Cardiac muscle cell (in vitro differentiated cells and primary cell): ENCODE results near the gene ITGAV. TPM values are rescaled to one million over a fixed set of nuclear protein-coding genes. Genes with fewer than 3 reads are reported as not detected.

Source experiments
- DNase-seq, 2 donors: peaks; one replicate each; pipeline versions ENCODE4 v3.0.0 to v3.0.0-alpha.2; 2010 to 2017; ENCODE audit warnings: low read depth in 1 of 2, low spot score in 1 of 2
- H3K27ac ChIP-seq: fragments of 200-600 bp; sonication (generic); 2 replicates; pipeline ENCODE4 v1.5.1; 2016
- H3K27me3 ChIP-seq: fragments of 200-600 bp; sonication (generic); 2 replicates; pipeline ENCODE4 v1.6.0; 2016; ENCODE audit warnings: control low read depth
- H3K36me3 ChIP-seq: fragments of 200-600 bp; sonication (generic); 2 replicates; pipeline ENCODE4 v1.5.1; 2016; ENCODE audit warnings: control low read depth
- H3K4me1 ChIP-seq: fragments of 200-600 bp; sonication (generic); 2 replicates; pipeline ENCODE4 v1.8.1; 2017; ENCODE audit warnings: low read depth, mild to moderate bottlenecking, mixed run types
- H3K4me3 ChIP-seq: fragments of 200-600 bp; sonication (generic); 2 replicates; pipeline ENCODE4 v1.5.1; 2016; ENCODE audit warnings: mild to moderate bottlenecking
- H3K9me3 ChIP-seq: fragments of 200-600 bp; sonication (generic); 2 replicates; pipeline ENCODE4 v1.5.1; 2017; ENCODE audit warnings: low read depth, mild to moderate bottlenecking, control low read depth
- polyA plus RNA-seq: library from polyadenylated mRNA; unstranded; fragments of >200 nt; fragmentation: Nextera tagmentation; extraction: Ambion mirVana; gene quantifications from 2 replicates; pipeline ENCODE4 v1.2.1, GENCODE V29; 2016
- total RNA-seq: library from RNA; depleted of rRNA; stranded (reverse); fragments of >200 nt; gene quantifications from 2 replicates; pipeline ENCODE4 v1.2.3, GENCODE V29; 2016
- TF ChIP-seq, protein P1 (sequence below): IDR thresholded peaks from 2 replicates; pipeline ENCODE4 v1.5.1; 2012; ENCODE audit warnings: low read depth, mild to moderate bottlenecking, low read length

ITGAV gene
- total and polyA plus RNA-seq, 2 experiments from 2014 or later, result 39.4 to 99.8 TPM

- H3K27me3 ChIP-seq, result no peaks in the 10 kb centered on the region
- TF ChIP-seq, protein P1, sequence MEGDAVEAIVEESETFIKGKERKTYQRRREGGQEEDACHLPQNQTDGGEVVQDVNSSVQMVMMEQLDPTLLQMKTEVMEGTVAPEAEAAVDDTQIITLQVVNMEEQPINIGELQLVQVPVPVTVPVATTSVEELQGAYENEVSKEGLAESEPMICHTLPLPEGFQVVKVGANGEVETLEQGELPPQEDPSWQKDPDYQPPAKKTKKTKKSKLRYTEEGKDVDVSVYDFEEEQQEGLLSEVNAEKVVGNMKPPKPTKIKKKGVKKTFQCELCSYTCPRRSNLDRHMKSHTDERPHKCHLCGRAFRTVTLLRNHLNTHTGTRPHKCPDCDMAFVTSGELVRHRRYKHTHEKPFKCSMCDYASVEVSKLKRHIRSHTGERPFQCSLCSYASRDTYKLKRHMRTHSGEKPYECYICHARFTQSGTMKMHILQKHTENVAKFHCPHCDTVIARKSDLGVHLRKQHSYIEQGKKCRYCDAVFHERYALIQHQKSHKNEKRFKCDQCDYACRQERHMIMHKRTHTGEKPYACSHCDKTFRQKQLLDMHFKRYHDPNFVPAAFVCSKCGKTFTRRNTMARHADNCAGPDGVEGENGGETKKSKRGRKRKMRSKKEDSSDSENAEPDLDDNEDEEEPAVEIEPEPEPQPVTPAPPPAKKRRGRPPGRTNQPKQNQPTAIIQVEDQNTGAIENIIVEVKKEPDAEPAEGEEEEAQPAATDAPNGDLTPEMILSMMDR, result no peak
- H3K4me3 ChIP-seq, result no peak overlapping the region
- DNase-seq, result no peak
- no peak overlapping the region for H3K27ac ChIP-seq
- peaks cover 41% of the 10 kb centered on the region for H3K4me1 ChIP-seq
- no peaks in the 10 kb centered on the region for H3K9me3 ChIP-seq
- H3K36me3 ChIP-seq, result no peaks in the 10 kb centered on the region
Measured at GRCh38 chr2:186594001-186594722, 4.3 kb downstream of the ITGAV start.

GRCh38 chr2:186595219-186595618 lies 5.4 kb downstream of the ITGAV start:
- TF ChIP-seq, protein P1, result no peak
- H3K27ac ChIP-seq, result no peak overlapping the region
- H3K27me3 ChIP-seq, result no peaks in the 10 kb centered on the region
- DNase-seq, result peak; percentile 54 to 71
- peaks cover 39% of the 10 kb centered on the region for H3K4me1 ChIP-seq
- H3K9me3 ChIP-seq, result no peaks in the 10 kb centered on the region
- H3K4me3 ChIP-seq, result no peak overlapping the region
- no peaks in the 10 kb centered on the region for H3K36me3 ChIP-seq

- H3K27me3 ChIP-seq, result no peaks in the 10 kb centered on the region
- no peak overlapping the region for H3K27ac ChIP-seq
- H3K36me3 ChIP-seq, result peaks cover 11% of the 10 kb centered on the region
- no peak overlapping the region for H3K4me3 ChIP-seq
- TF ChIP-seq, protein P1, result no peak
- H3K4me1 ChIP-seq, result peaks cover 17% of the 10 kb centered on the region
- DNase-seq, result peak in 1 of 2 donors; percentile 20
- H3K9me3 ChIP-seq, result no peaks in the 10 kb centered on the region
Measured at GRCh38 chr2:186599186-186599778, 9.4 kb downstream of the ITGAV start.

GRCh38 chr2:186603286-186603685 lies 13.4 kb downstream of the ITGAV start:
- Histone ChIP-seq H3K9me3 (no peaks in the 10 kb centered on the region), H3K4me1 (peaks cover 26% of the 10 kb centered on the region), H3K36me3 (peaks cover 13% of the 10 kb centered on the region), H3K27ac (no peak overlapping the region), H3K4me3 (no peak overlapping the region), H3K27me3 (no peaks in the 10 kb centered on the region)
- DNase-seq, result peak in 1 of 2 donors; percentile 41
- TF ChIP-seq, protein P1, result no peak

DNA sequence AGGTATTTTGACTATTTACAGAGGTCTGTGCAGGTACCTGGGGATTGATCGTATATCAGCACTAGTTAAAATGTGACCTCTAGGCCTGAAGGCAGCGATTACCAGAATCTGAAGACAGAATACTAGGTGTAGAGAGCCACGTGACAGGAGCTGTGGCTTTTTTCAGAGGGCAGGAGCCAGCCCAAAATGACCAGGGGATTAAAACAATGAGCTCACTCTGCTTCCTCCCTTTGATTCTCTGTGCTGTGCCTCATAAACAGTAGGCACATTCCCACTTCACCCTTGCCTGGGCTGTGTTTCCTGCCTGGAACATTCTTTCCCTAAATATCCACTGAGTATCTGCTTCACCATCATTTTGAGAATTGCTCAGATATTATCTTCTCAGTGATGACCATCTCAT lies 15.2 kb downstream of the ITGAV start:
- Histone ChIP-seq H3K4me3 (no peak overlapping the region), H3K36me3 (peaks cover 13% of the 10 kb centered on the region), H3K9me3 (no peaks in the 10 kb centered on the region), H3K27me3 (no peaks in the 10 kb centered on the region), H3K4me1 (peaks cover 41% of the 10 kb centered on the region), H3K27ac (peak overlapping the region; percentile 54)
- no peak for DNase-seq
- TF ChIP-seq, protein P1, result no peak
